WI38 (cell line): ENCODE measurements around the gene GALNT5.
"Not testable (repeated sequence)": the region's sequence is repeated elsewhere in the genome, so short reads cannot be mapped to it uniquely, and the experiment has no call there.

Experiments used
- H3K4me3 ChIP-seq: 2 replicates; pipeline ENCODE4 v1.5.1; 2011; ENCODE audit warnings: low read depth, mild to moderate bottlenecking, control low read depth, low read length
- TF ChIP-seq, protein P1 (sequence below): IDR thresholded peaks from 2 replicates; pipeline ENCODE4 v1.5.1; 2012; ENCODE audit warnings: low read depth, mild to moderate bottlenecking, control low read depth, low read length

The GALNT5 gene

DNA sequence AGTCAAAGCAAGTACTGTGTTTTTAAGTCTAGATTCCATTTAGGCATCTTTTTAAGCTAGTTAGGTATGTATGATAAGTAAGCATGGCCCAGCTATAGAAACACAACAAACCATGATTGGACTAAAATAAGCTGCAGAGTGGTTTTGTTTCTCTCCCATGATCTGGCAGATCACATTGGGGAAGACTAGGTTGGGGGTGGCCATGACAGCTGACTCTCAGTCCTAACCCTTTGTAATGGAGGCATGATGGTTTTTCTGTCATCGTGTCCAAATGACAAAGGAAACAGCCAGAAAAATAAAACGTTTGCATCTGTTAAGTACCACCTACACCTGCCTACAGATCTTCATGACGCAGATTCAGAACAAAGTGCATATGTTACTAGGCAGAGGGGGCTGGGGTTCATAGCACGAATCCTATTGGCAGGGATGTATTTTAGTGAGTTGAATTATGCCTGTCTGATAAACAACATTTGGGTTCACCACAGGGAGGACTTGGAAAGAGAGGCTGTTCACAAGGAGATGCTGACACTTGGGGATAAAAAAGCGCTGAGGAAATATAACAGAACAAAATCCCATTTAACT lies 33.8 kb upstream of the GALNT5 start:
- TF ChIP-seq, protein P1, sequence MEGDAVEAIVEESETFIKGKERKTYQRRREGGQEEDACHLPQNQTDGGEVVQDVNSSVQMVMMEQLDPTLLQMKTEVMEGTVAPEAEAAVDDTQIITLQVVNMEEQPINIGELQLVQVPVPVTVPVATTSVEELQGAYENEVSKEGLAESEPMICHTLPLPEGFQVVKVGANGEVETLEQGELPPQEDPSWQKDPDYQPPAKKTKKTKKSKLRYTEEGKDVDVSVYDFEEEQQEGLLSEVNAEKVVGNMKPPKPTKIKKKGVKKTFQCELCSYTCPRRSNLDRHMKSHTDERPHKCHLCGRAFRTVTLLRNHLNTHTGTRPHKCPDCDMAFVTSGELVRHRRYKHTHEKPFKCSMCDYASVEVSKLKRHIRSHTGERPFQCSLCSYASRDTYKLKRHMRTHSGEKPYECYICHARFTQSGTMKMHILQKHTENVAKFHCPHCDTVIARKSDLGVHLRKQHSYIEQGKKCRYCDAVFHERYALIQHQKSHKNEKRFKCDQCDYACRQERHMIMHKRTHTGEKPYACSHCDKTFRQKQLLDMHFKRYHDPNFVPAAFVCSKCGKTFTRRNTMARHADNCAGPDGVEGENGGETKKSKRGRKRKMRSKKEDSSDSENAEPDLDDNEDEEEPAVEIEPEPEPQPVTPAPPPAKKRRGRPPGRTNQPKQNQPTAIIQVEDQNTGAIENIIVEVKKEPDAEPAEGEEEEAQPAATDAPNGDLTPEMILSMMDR = no peak
- no peak overlapping the region for H3K4me3 ChIP-seq

DNA sequence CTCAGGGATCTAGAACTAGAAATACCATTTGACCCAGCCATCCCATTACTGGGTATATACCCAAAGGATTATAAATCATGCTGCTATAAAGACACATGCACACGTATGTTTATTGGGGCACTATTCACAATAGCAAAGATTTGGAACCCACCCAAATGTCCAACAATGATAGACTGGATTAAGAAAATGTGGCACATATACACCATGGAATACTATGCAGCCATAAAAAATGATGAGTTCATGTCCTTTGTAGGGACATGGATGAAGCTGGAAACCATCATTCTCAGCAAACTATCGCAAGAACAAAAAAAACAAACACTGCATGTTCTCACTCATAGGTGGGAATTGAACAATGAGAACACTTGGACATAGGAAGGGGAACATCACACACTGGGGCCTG lies 33.1 kb upstream of the GALNT5 start:
- H3K4me3 ChIP-seq = not testable (repeated sequence)

GRCh38 chr2:157227592-157227991 lies 29.9 kb upstream of the GALNT5 start:
- TF ChIP-seq, protein P1 = no peak
- no peak overlapping the region for H3K4me3 ChIP-seq

DNA sequence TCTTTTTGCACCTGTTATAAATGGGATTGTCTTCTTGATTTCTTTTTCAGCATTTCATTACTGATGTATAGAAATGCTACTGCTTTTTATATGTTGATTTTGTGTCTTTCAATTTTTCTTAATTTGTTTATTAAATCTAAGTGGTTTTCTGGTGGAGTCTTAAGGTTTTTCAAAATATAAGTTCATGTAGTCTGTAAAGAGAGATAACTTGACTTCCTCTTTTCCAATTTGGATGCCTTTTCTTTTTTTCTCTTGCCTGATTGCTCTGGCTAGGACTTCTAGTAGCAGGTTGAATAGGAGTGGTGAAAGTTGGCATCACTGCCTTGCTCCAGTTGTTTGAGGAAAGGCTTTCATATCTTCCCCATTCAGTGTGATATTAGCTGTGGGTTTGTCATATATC lies 28.6 kb upstream of the GALNT5 start:
- TF ChIP-seq, protein P1 = no peak

GRCh38 chr2:157229572-157229971 lies 27.9 kb upstream of the GALNT5 start:
- no peak overlapping the region for H3K4me3 ChIP-seq
- TF ChIP-seq, protein P1 = no peak

More for the DNA sequence above, 28.6 kb upstream of the GALNT5 start:
- no peak overlapping the region for H3K4me3 ChIP-seq

GRCh38 chr2:157231476-157231875 lies 26.0 kb upstream of the GALNT5 start:
- TF ChIP-seq, protein P1 = no peak
- H3K4me3 ChIP-seq = no peak overlapping the region

DNA sequence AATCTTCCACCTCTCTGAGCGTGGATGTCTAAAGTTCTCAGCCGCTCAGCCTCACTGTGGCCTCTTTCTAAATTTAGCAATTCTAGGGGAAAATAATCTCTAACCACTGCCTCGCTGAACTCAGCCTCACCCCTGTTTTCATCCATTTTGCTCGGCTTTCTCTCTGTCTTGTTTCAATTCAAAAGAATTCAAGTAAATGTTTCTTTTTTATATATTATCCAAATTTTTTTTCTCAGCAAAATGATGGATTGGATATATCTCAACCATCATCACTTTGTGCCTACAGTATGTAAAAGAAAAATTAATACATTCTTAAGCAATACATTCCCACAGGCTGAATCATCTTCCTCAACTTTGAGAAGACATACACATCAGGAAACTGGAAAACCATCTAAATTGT lies 24.0 kb upstream of the GALNT5 start:
- TF ChIP-seq, protein P1 = no peak
- peak overlapping the region; percentile 5; the same call in 1 of the 2 replicates for H3K4me3 ChIP-seq

GRCh38 chr2:157236404-157236803 lies 21.1 kb upstream of the GALNT5 start:
- TF ChIP-seq, protein P1 = no peak
- no peak overlapping the region for H3K4me3 ChIP-seq
